ENCODE measurements around the gene SLC8A1. TPM values are rescaled to one million over a fixed set of nuclear protein-coding genes. Genes with fewer than 3 reads are reported as not detected.
"Not testable (repeated sequence)": the region's sequence is repeated elsewhere in the genome, so short reads cannot be mapped to it uniquely, and the experiment has no call there.

SLC8A1 gene
- total and polyA plus RNA-seq, 2 donors (not counting 1 experiment from before 2014, with no cell fraction given) = 17.4 to 109 TPM

DNA sequence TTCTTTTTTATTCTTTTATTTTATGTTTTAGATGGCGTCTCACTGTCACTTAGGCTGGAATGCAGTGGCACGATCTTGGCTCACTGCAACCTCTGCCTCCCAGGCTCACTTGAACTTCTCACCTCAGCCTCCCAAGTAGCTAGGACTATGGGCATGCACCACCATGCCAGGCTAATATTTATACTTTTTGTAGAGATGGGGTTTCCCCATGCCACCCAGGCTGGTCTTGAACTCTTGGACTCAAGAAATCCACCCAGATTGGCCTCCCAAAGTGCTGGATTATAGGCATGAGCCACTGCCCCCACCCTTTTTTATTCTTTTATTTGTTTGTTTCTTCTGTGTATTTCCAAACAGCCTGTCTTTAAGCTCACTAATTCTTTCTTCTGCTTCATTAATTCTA is 366.1 kb downstream of the SLC8A1 start:
- Histone ChIP-seq H2AFZ (ENCODE audit: low read length) (no peak overlapping the region), H3K9me3 (ENCODE audit: control insufficient read depth, insufficient read depth, low read depth, low read length) (no peaks in the 10 kb centered on the region), H3K79me2 (ENCODE audit: control insufficient read depth, insufficient read depth, low read length) (no peaks in the 10 kb centered on the region), H3K9ac (ENCODE audit: insufficient read depth, low read length) (no peak overlapping the region), H3K36me3 (ENCODE audit: control insufficient read depth, insufficient read depth, low read length) (no peaks in the 10 kb centered on the region), H3K4me1 (ENCODE audit: control insufficient read depth, extremely low read depth, insufficient read depth, low read length) (no peaks in the 10 kb centered on the region), H3K4me3 (replicated peaks in 1 of 4; ENCODE audit: control extremely low read depth in 1 of 4, insufficient read depth in 1 of 4, low read depth in 3 of 4, low read length in 4 of 4) (no peak overlapping the region), H3K4me2 (ENCODE audit: extremely low read depth, insufficient read depth, low read length) (no peak overlapping the region), H3K27ac (ENCODE audit: insufficient read depth, low read length) (no peak overlapping the region), H4K20me1 (ENCODE audit: control insufficient read depth, extremely low read depth, insufficient read depth, low read length) (no peaks in the 10 kb centered on the region), H3K27me3 (ENCODE audit: control insufficient read depth, insufficient read depth, low read length) (no peaks in the 10 kb centered on the region)
- TF ChIP-seq, protein P1, sequence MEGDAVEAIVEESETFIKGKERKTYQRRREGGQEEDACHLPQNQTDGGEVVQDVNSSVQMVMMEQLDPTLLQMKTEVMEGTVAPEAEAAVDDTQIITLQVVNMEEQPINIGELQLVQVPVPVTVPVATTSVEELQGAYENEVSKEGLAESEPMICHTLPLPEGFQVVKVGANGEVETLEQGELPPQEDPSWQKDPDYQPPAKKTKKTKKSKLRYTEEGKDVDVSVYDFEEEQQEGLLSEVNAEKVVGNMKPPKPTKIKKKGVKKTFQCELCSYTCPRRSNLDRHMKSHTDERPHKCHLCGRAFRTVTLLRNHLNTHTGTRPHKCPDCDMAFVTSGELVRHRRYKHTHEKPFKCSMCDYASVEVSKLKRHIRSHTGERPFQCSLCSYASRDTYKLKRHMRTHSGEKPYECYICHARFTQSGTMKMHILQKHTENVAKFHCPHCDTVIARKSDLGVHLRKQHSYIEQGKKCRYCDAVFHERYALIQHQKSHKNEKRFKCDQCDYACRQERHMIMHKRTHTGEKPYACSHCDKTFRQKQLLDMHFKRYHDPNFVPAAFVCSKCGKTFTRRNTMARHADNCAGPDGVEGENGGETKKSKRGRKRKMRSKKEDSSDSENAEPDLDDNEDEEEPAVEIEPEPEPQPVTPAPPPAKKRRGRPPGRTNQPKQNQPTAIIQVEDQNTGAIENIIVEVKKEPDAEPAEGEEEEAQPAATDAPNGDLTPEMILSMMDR (conservative IDR thresholded peaks at IDR 0.05 in 1 of 2, IDR thresholded peaks at IDR 0.05 in 1 of 2; ENCODE audit: low read depth in 1 of 2, low read length in 2 of 2) = no peak
- TF ChIP-seq EZH2 (IDR thresholded peaks at IDR 0.05; ENCODE audit: low read length, missing control alignments) = no peak
- no peak for DNase-seq (ENCODE audit: low read depth in 2 of 2)

DNA sequence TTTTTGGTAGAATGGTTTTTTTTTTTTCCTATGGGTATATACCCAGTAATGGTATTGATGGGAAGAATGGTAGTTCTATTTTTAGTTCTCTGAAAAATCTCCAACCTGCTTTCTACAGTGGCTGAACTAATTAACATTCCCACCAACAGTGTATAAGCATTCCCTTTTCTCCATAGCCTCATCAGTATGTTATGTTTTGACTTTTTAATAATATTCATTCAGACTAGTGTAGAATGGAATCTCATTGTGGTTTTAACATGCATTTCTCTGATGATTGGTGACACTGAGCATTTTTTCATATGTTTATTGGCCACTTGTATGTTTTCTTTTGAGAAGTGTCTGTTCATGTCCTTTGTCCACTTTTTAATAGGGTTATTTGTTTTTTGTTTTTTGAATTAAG is 378.6 kb downstream of the SLC8A1 start:
- H2AFZ ChIP-seq (ENCODE audit: low read length); H3K9me3 ChIP-seq (ENCODE audit: control insufficient read depth, insufficient read depth, low read depth, low read length); H3K9ac ChIP-seq (ENCODE audit: insufficient read depth, low read length); H3K79me2 ChIP-seq (ENCODE audit: control insufficient read depth, insufficient read depth, low read length); H3K4me2 ChIP-seq (ENCODE audit: extremely low read depth, insufficient read depth, low read length); H3K27ac ChIP-seq (ENCODE audit: insufficient read depth, low read length); H3K4me1 ChIP-seq (ENCODE audit: control insufficient read depth, extremely low read depth, insufficient read depth, low read length); H3K4me3 ChIP-seq (replicated peaks in 1 of 4; ENCODE audit: control extremely low read depth in 1 of 4, insufficient read depth in 1 of 4, low read depth in 3 of 4, low read length in 4 of 4); H3K36me3 ChIP-seq (ENCODE audit: control insufficient read depth, insufficient read depth, low read length); H3K27me3 ChIP-seq (ENCODE audit: control insufficient read depth, insufficient read depth, low read length); H4K20me1 ChIP-seq (ENCODE audit: control insufficient read depth, extremely low read depth, insufficient read depth, low read length): not testable (repeated sequence)
- DNase-seq (ENCODE audit: low read depth in 2 of 2) = peak in 1 of 2 donors; percentile 45

DNA sequence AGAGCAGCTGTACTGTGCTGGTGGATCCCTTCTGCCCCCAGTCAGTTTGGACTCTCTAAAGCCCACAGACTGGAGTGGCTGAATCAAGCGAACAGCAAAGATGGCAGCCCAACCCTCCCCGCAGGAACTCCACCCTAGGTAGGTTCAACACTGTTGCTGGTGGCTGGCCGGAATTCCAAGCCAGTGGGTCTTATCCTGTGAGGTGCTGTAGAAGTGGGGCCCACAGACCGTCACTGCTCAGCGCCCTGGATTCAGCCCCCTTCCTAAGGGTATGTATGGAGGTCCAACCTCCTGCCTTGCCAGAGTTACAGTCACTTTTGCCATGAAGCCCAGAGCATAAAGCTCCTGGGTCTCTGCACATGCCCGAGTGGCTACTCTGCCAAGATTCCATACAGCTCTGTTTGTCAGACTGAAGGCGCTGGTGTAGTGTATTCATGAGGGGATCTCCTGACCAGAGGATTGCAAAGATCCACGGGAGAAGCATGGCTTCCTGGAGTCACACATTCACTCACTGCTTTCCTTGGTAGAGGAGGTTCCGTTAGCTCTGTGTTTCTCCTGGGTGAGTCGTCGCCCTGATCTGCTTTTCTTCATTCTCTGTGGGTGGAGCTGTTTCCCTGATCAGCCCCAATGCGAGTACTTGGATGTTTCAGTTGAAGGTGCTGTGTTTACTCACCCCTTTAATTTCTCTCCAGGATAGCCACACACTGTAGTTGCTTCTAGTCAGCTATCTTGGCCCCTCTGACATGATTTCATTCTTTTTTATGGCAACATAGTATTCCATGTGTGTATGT is 379.3 kb downstream of the SLC8A1 start:
- Histone ChIP-seq H3K79me2 (ENCODE audit: control insufficient read depth, insufficient read depth, low read length) (no peaks in the 10 kb centered on the region), H3K9me3 (ENCODE audit: control insufficient read depth, insufficient read depth, low read depth, low read length) (no peaks in the 10 kb centered on the region), H2AFZ (ENCODE audit: low read length) (no peak overlapping the region), H4K20me1 (ENCODE audit: control insufficient read depth, extremely low read depth, insufficient read depth, low read length) (no peaks in the 10 kb centered on the region), H3K4me3 (replicated peaks in 1 of 4; ENCODE audit: control extremely low read depth in 1 of 4, insufficient read depth in 1 of 4, low read depth in 3 of 4, low read length in 4 of 4) (no peak overlapping the region), H3K27ac (ENCODE audit: insufficient read depth, low read length) (no peak overlapping the region), H3K4me2 (ENCODE audit: extremely low read depth, insufficient read depth, low read length) (no peak overlapping the region), H3K27me3 (ENCODE audit: control insufficient read depth, insufficient read depth, low read length) (no peaks in the 10 kb centered on the region), H3K9ac (ENCODE audit: insufficient read depth, low read length) (no peak overlapping the region), H3K4me1 (ENCODE audit: control insufficient read depth, extremely low read depth, insufficient read depth, low read length) (no peaks in the 10 kb centered on the region), H3K36me3 (ENCODE audit: control insufficient read depth, insufficient read depth, low read length) (no peaks in the 10 kb centered on the region)
- DNase-seq (ENCODE audit: low read depth in 2 of 2) = no peak
- TF ChIP-seq, protein P1 (conservative IDR thresholded peaks at IDR 0.05 in 1 of 2, IDR thresholded peaks at IDR 0.05 in 1 of 2; ENCODE audit: low read depth in 1 of 2, low read length in 2 of 2) = no peak
- no peak for TF ChIP-seq EZH2 (IDR thresholded peaks at IDR 0.05; ENCODE audit: low read length, missing control alignments)
